NT2/D1 (cell line): ENCODE measurements around the gene FBXL17.

Source experiments
- YY1 ChIP-seq: IDR thresholded peaks from 2 replicates; pipeline ENCODE4 v1.6.1; 2011; ENCODE audit not compliant: insufficient read length, insufficient read depth
- ZNF274 ChIP-seq: IDR thresholded peaks from 2 replicates; pipeline ENCODE4 v1.6.1; 2011; ENCODE audit warnings: mild to moderate bottlenecking, low read depth, low read length

GRCh38 chr5:107982703-107983425 lies 399.0 kb downstream of the FBXL17 start:
- TF ChIP-seq ZNF274 (no peak), YY1 (no peak)
